GM12872 (cell line): ENCODE results near the gene ZHX3.

Experiments used
- CTCF ChIP-seq: IDR thresholded peaks from 3 replicates; pipeline ENCODE4 v1.5.1; 2011; ENCODE audit warnings: low read depth, mild to moderate bottlenecking, low read length, moderate library complexity; ENCODE audit not compliant: insufficient read depth

Gene ZHX3

GRCh38 chr20:41247523-41248367 is 69.8 kb downstream of the ZHX3 start:
- TF ChIP-seq CTCF: no peak

GRCh38 chr20:41245086-41245707 is 72.3 kb downstream of the ZHX3 start:
- no peak for TF ChIP-seq CTCF

- TF ChIP-seq CTCF: no peak
Observed at GRCh38 chr20:41242807-41243206, 74.7 kb downstream of the ZHX3 start.

GRCh38 chr20:41242352-41242751 is 75.2 kb downstream of the ZHX3 start:
- TF ChIP-seq CTCF: no peak

- no peak for TF ChIP-seq CTCF
Observed at GRCh38 chr20:41234546-41234945, 83.0 kb downstream of the ZHX3 start.

- no peak for TF ChIP-seq CTCF
Observed at GRCh38 chr20:41234041-41234440, 83.5 kb downstream of the ZHX3 start.

GRCh38 chr20:41232973-41233926 is 84.3 kb downstream of the ZHX3 start:
- no peak for TF ChIP-seq CTCF
